B cell (primary cell): Measurements from ENCODE around the gene LACTB. TPM values are rescaled to one million over a fixed set of nuclear protein-coding genes. Genes with fewer than 3 reads are reported as not detected.
"Not testable (repeated sequence)": the region's sequence is repeated elsewhere in the genome, so short reads cannot be mapped to it uniquely, and the experiment has no call there.

Source experiments
- ATAC-seq: fragments of 200-7000 bp; cut with Tn5 transposase; one replicate; pipeline ENCODE4 v1.10.0; 2021; ENCODE audit warnings: low read depth, mild to moderate bottlenecking, moderate number of reproducible peaks, moderate library complexity
- CTCF ChIA-PET: fragments of 350-600 bp; sonication (Branson Sonifier 250); formaldehyde crosslinking; loops from one replicate; lab custom pipeline; 2021; ENCODE audit warnings: antibody characterized with exemption, inconsistent platforms; lab: Charles Lee
- POLR2A ChIA-PET: fragments of 350-600 bp; sonication (Branson Sonifier 250); formaldehyde crosslinking; loops from one replicate; lab custom pipeline; 2021; ENCODE audit warnings: antibody characterized with exemption; lab: Charles Lee
- DNase-seq: peaks from one replicate; pipeline ENCODE4 v3.0.0; 2013
- H2AFZ ChIP-seq: 2 replicates; pipeline ENCODE4 v1.6.1; 2012; ENCODE audit warnings: mild to moderate bottlenecking, low read depth, low read length; ENCODE audit not compliant: insufficient read depth, poor library complexity, severe bottlenecking
- H3K27ac ChIP-seq, 2 donors: 1 replicate in 1 of 2; 2 replicates in 1 of 2; pipeline ENCODE4 v1.5.1; 2012 to 2013; ENCODE audit warnings: low read length in 2 of 2, mild to moderate bottlenecking in 2 of 2, moderate library complexity in 1 of 2
- H3K27me3 ChIP-seq, 4 experiments: fragments of 200-600 bp in 1 of 4; sonication (generic) in 1 of 4; replicated peaks in 1 of 4; 1 replicate in 2 of 4; 2 replicates in 2 of 4; pipeline versions ENCODE4 v1.6.1 to v1.7.0; 2013 to 2016; ENCODE audit warnings: low read length in 3 of 4, mild to moderate bottlenecking in 2 of 4, mixed read lengths in 1 of 4, moderate library complexity in 1 of 4; ENCODE audit not compliant: insufficient read depth in 4 of 4, control insufficient read depth in 3 of 4; ENCODE audit errors: control extremely low read depth in 1 of 4
- H3K36me3 ChIP-seq, 2 experiments: replicated peaks in 1 of 2; 1 replicate in 1 of 2; 2 replicates in 1 of 2; pipeline versions ENCODE4 v1.6.1 to v1.7.1; 2013; ENCODE audit warnings: low read length in 1 of 2; ENCODE audit not compliant: insufficient read depth in 2 of 2, control insufficient read depth in 1 of 2; ENCODE audit errors: control extremely low read depth in 1 of 2, extremely low read depth in 1 of 2
- H3K4me1 ChIP-seq, 2 donors: fragments of 200-600 bp in 1 of 2; sonication (generic) in 1 of 2; 1 replicate in 1 of 2; 2 replicates in 1 of 2; pipeline versions ENCODE4 v1.5.1 to v1.6.1; 2013 to 2017; ENCODE audit warnings: low read length in 2 of 2; ENCODE audit not compliant: control insufficient read depth in 2 of 2, insufficient read depth in 2 of 2
- H3K4me2 ChIP-seq: replicated peaks from 2 replicates; pipeline ENCODE3; 2012; ENCODE audit warnings: mild to moderate bottlenecking, low read depth, low read length; ENCODE audit not compliant: poor library complexity, severe bottlenecking
- H3K4me3 ChIP-seq, 5 experiments: fragments of 200-600 bp in 1 of 5; sonication (generic) in 1 of 5; 1 replicate in 3 of 5; 2 replicates in 2 of 5; pipeline versions ENCODE4 v1.5.1 to v1.7.0; 2011 to 2016; ENCODE audit warnings: low read length in 4 of 5, mild to moderate bottlenecking in 4 of 5, low read depth in 2 of 5, control low read depth in 1 of 5, moderate library complexity in 1 of 5; ENCODE audit not compliant: insufficient read depth in 1 of 5; ENCODE audit errors: control extremely low read depth in 1 of 5, extremely low read depth in 1 of 5
- H3K79me2 ChIP-seq: fragments of 200-600 bp; sonication (generic); one replicate; pipeline ENCODE4 v1.6.0; 2016; ENCODE audit warnings: low read length; ENCODE audit not compliant: control insufficient read depth, insufficient read depth
- H3K9ac ChIP-seq: fragments of 200-600 bp; sonication (generic); 2 replicates; pipeline ENCODE4 v1.6.1; 2017; ENCODE audit warnings: mild to moderate bottlenecking, low read length, moderate library complexity
- H3K9me3 ChIP-seq, 3 donors: one replicate each; pipeline versions ENCODE4 v1.6.1 to v1.7.1; 2013; ENCODE audit warnings: low read length in 2 of 3; ENCODE audit not compliant: control insufficient read depth in 2 of 3, insufficient read depth in 1 of 3; ENCODE audit errors: control extremely low read depth in 1 of 3
- H4K20me1 ChIP-seq: 2 replicates; pipeline ENCODE4 v1.6.0; 2012; ENCODE audit warnings: mild to moderate bottlenecking, low read length; ENCODE audit not compliant: insufficient read depth, control insufficient read depth, poor library complexity, severe bottlenecking
- H3K27ac Mint-ChIP-seq: one replicate; pipeline ENCODE4 v1.8.0; 2021; ENCODE audit warnings: mixed read lengths
- H3K27me3 Mint-ChIP-seq: one replicate; pipeline ENCODE4 v1.8.0; 2021; ENCODE audit warnings: mixed read lengths
- H3K4me1 Mint-ChIP-seq: one replicate; pipeline ENCODE4 v1.8.0; 2021; ENCODE audit warnings: mixed read lengths
- H3K4me3 Mint-ChIP-seq: one replicate; pipeline ENCODE4 v1.8.0; 2021; ENCODE audit warnings: mixed read lengths
- H3K9me3 Mint-ChIP-seq: one replicate; pipeline ENCODE4 v1.8.0; 2022; ENCODE audit warnings: mixed read lengths; ENCODE audit not compliant: insufficient read depth
- EZH2 ChIP-seq: IDR thresholded peaks from 2 replicates; pipeline ENCODE4 v1.6.1; 2012; ENCODE audit warnings: borderline replicate concordance, low read depth, mild to moderate bottlenecking, moderate library complexity, low read length; ENCODE audit not compliant: insufficient read depth, poor library complexity, severe bottlenecking
- whole genome bisulfite sequencing: methylation state at CpG from one replicate; pipeline ENCODE4 v1.1.5; 2013; ENCODE audit warnings: missing lambda C conversion rate; ENCODE audit not compliant: insufficient coverage; 5-methylcytosine and 5-hydroxymethylcytosine counted together
- intact Hi-C: fragments of 100-400 bp; cut with micrococcal nuclease; formaldehyde crosslinking; loops from one replicate; pipeline ENCODE4 v1.10.0; 2022
- polyA plus RNA-seq: library from polyadenylated mRNA; depleted of rRNA; stranded (reverse); fragments of >200 nt; gene quantifications from 2 replicates; pipeline ENCODE4 v1.2.3, GENCODE V29; 2012
- total RNA-seq, 2 donors: library from RNA; stranded (reverse); fragments of 120-200 nt in 1 of 2; gene quantifications; 1 replicate in 1 of 2; 2 replicates in 1 of 2; pipeline versions ENCODE4 v1.2.3 to v1.2.4, GENCODE V29; 2013 to 2022
- TF ChIP-seq, protein P1 (sequence below): fragments of 200-600 bp; IDR thresholded peaks from one replicate; pipeline ENCODE4 v1.8.0; 2022; ENCODE audit warnings: antibody characterized with exemption, mild to moderate bottlenecking

LACTB gene
- total and polyA plus RNA-seq, 2 donors (not counting 1 experiment from before 2014, with no cell fraction given): 5.0 to 20.0 TPM

DNA sequence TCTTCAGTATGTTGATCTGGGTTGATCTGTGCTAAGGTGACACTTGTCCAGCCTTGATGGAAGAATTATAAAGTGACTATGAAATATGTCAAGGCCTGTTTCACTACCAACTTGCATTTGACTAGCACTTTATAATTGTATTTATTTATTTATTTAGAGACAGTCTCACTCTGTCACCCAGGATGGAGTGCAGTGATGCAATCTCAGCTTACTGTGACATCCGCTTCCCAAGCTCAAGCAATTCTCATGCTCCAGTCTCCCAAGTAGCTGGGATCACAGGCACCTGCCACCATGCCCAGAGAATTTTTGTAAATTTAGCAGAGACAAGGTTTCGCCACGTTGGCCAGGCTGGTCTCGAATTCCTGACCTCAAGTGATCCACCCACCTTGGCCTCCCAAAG is 25.5 kb upstream of the LACTB start:
- no peak overlapping the region for H3K4me3 Mint-ChIP-seq
- no peaks in the 10 kb centered on the region for H3K27me3 Mint-ChIP-seq
- ATAC-seq (no peak), DNase-seq (no peak)
- 100% methylated on average over 4 of the region's 4 CpGs for WGBS
- TF ChIP-seq, protein P1, sequence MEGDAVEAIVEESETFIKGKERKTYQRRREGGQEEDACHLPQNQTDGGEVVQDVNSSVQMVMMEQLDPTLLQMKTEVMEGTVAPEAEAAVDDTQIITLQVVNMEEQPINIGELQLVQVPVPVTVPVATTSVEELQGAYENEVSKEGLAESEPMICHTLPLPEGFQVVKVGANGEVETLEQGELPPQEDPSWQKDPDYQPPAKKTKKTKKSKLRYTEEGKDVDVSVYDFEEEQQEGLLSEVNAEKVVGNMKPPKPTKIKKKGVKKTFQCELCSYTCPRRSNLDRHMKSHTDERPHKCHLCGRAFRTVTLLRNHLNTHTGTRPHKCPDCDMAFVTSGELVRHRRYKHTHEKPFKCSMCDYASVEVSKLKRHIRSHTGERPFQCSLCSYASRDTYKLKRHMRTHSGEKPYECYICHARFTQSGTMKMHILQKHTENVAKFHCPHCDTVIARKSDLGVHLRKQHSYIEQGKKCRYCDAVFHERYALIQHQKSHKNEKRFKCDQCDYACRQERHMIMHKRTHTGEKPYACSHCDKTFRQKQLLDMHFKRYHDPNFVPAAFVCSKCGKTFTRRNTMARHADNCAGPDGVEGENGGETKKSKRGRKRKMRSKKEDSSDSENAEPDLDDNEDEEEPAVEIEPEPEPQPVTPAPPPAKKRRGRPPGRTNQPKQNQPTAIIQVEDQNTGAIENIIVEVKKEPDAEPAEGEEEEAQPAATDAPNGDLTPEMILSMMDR: no peak
- TF ChIP-seq EZH2: no peak
- no peaks in the 10 kb centered on the region for H3K79me2 ChIP-seq
- intact Hi-C loops: no loop called here
- no peak overlapping the region for H3K27ac Mint-ChIP-seq
- H3K36me3 ChIP-seq: no peaks in the 10 kb centered on the region
- H3K4me2 ChIP-seq: no peak overlapping the region
- CTCF ChIA-PET: interaction anchor here (0.8 to 1.9 kb wide), 2 partner anchors 11 to 307 kb away, joined by 3 to 5 read pairs; no protein-coding TSS in a partner anchor
- H3K4me1 Mint-ChIP-seq: peaks cover 2% of the 10 kb centered on the region
- no peak overlapping the region for H3K4me3 ChIP-seq
- peaks cover 0 to 4% of the 10 kb centered on the region in 2 donors for H3K4me1 ChIP-seq
- POLR2A ChIA-PET: no interaction called here
- no peaks in the 10 kb centered on the region for H3K9me3 ChIP-seq
- H3K9me3 Mint-ChIP-seq: no peaks in the 10 kb centered on the region
- H2AFZ ChIP-seq: no peak overlapping the region
- no peaks in the 10 kb centered on the region for H4K20me1 ChIP-seq
- no peak overlapping the region for H3K27ac ChIP-seq
- no peaks in the 10 kb centered on the region for H3K27me3 ChIP-seq
- no peak overlapping the region for H3K9ac ChIP-seq

DNA sequence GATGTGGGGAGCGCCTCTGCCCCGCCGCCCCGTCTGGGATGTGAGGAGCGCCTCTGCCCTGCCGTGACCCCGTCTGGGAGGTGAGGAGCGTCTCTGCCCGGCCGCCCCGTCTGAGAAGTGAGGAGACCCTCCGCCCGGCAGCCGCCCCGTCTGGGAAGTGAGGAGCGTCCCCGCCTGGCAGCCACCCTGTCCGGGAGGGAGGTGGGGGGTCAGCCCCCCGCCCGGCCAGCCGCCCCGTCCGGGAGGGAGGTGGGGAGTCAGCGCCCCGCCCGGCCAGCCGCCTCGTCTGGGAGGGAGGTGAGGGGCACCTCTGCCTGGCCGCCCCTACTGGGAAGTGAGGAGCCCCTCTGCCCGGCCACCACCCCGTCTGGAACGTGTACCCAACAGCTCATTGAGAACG is 22.8 kb upstream of the LACTB start:
- H4K20me1 ChIP-seq, POLR2A ChIA-PET, H3K4me3 ChIP-seq, H3K4me1 ChIP-seq, H2AFZ ChIP-seq, CTCF ChIA-PET, H3K9ac ChIP-seq, ATAC-seq, H3K27me3 ChIP-seq, H3K4me3 Mint-ChIP-seq, intact Hi-C loops, H3K27ac Mint-ChIP-seq, H3K36me3 ChIP-seq, H3K79me2 ChIP-seq, H3K27ac ChIP-seq, H3K4me2 ChIP-seq, DNase-seq, H3K27me3 Mint-ChIP-seq, H3K9me3 Mint-ChIP-seq, H3K4me1 Mint-ChIP-seq, H3K9me3 ChIP-seq: not testable (repeated sequence)
- no CpG with 5 or more reads among the region's 33 CpGs for WGBS

DNA sequence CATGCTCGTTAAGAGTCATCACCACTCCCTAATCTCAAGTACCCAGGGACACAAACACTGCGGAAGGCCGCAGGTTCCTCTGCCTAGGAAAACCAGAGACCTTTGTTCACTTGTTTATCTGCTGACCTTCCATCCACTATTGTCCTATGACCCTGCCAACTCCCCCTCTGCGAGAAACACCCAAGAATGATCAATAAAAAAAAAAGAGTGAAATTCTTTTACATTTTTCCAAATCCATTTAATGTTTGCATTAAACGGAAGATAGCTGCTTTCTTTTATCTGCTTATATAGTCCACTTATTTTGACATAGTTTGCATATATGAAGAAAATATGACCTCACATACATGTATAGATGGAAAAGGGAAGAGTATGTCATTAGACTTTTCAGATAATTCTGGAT is 22.1 kb upstream of the LACTB start:
- ATAC-seq, H3K9me3 Mint-ChIP-seq, DNase-seq, H2AFZ ChIP-seq, H3K9ac ChIP-seq, H4K20me1 ChIP-seq, H3K79me2 ChIP-seq, H3K27ac Mint-ChIP-seq, H3K4me1 Mint-ChIP-seq, H3K27me3 Mint-ChIP-seq, H3K4me2 ChIP-seq, H3K27ac ChIP-seq, intact Hi-C loops, H3K36me3 ChIP-seq, H3K27me3 ChIP-seq, H3K4me3 ChIP-seq, H3K9me3 ChIP-seq, H3K4me3 Mint-ChIP-seq, POLR2A ChIA-PET, H3K4me1 ChIP-seq: not testable (repeated sequence)
- no CpG with 5 or more reads among the region's 5 CpGs for WGBS
- CTCF ChIA-PET: interaction anchor here (0.6 kb wide), 2 partner anchors 11 to 13 kb away, joined by 3 read pairs; no protein-coding TSS in a partner anchor
